Panc1 (cell line): ENCODE measurements around the gene HHIP. TPM values are rescaled to one million over a fixed set of nuclear protein-coding genes. Genes with fewer than 3 reads are reported as not detected.

Experiments used
- ATAC-seq: fragments of 200-7000 bp; cut with Tn5 transposase; 2 replicates; pipeline ENCODE4 v1.9.1; 2020; ENCODE audit warnings: mild to moderate bottlenecking, moderate library complexity
- BruUV-seq: library from RNA; stranded (reverse); fragments of 400-500 nt; replicated peaks from 2 replicates; lab custom pipeline; 2021; lab: Mats Ljungman, UMichigan
- CTCF ChIA-PET: fragments of 300-600 bp; sonication (Branson Sonifier 250); formaldehyde crosslinking; loops from one replicate; lab custom pipeline; 2022; ENCODE audit warnings: antibody characterized with exemption; lab: Charles Lee
- POLR2A ChIA-PET: fragments of 300-600 bp; sonication (Branson Sonifier 250); formaldehyde crosslinking; loops from one replicate; lab custom pipeline; 2022; ENCODE audit warnings: antibody characterized with exemption; lab: Charles Lee
- DNase-seq: peaks from one replicate; pipeline ENCODE4 v3.0.0-alpha.2; 2010; ENCODE audit warnings: low read depth, low spot score
- H3K27ac ChIP-seq: 2 replicates; pipeline ENCODE4 v1.5.1; 2011; ENCODE audit warnings: mild to moderate bottlenecking, low read length, inconsistent platforms
- H3K27me3 ChIP-seq: fragments of 200-500 bp; sonication (Bioruptor generic); 2 replicates; pipeline ENCODE4 v1.6.0; 2014; ENCODE audit warnings: low read length, inconsistent platforms; ENCODE audit not compliant: control insufficient read depth, insufficient read depth
- H3K36me3 ChIP-seq: fragments of 200-500 bp; sonication (Bioruptor generic); 2 replicates; pipeline ENCODE4 v1.5.1; 2014; ENCODE audit warnings: inconsistent platforms, mild to moderate bottlenecking, low read length, moderate library complexity; ENCODE audit not compliant: control insufficient read depth, insufficient read depth
- H3K4me1 ChIP-seq: 2 replicates; pipeline ENCODE4 v1.5.1; 2011; ENCODE audit warnings: inconsistent platforms, mild to moderate bottlenecking, low read length, moderate library complexity; ENCODE audit not compliant: control insufficient read depth, insufficient read depth
- H3K4me3 ChIP-seq, 2 experiments: 2 replicates each; pipeline ENCODE4 v1.5.1; 2011 to 2012; ENCODE audit warnings: low read depth in 2 of 2, low read length in 2 of 2, mild to moderate bottlenecking in 2 of 2, inconsistent platforms in 1 of 2, moderate library complexity in 1 of 2
- H3K9me3 ChIP-seq: fragments of 200-500 bp; sonication (Bioruptor generic); 2 replicates; pipeline ENCODE4 v1.5.1; 2014; ENCODE audit warnings: low read depth, mild to moderate bottlenecking, inconsistent platforms, low read length, moderate library complexity; ENCODE audit not compliant: control insufficient read depth, insufficient read depth
- CTCF ChIP-seq: fragments of 450-650 bp; IDR thresholded peaks from 2 replicates; pipeline ENCODE4 v1.5.1; 2017; ENCODE audit warnings: mild to moderate bottlenecking
- POLR2AphosphoS5 ChIP-seq: IDR thresholded peaks from 2 replicates; pipeline ENCODE4 v1.6.1; 2012; ENCODE audit warnings: mild to moderate bottlenecking, low read depth, low read length, moderate library complexity
- SIN3A ChIP-seq: IDR thresholded peaks from 2 replicates; pipeline ENCODE4 v1.6.1; 2012; ENCODE audit warnings: low read depth, mild to moderate bottlenecking, low read length, moderate library complexity, borderline replicate concordance; ENCODE audit not compliant: insufficient read depth
- TCF7L2 ChIP-seq: IDR thresholded peaks from 2 replicates; pipeline ENCODE4 v1.6.1; 2011; ENCODE audit warnings: mild to moderate bottlenecking, low read depth, low read length, inconsistent platforms
- in situ Hi-C: cut with HindIII; loops from 2 replicates; pipeline ENCODE4 v1.10.0; 2016; ENCODE audit warnings: low sequenced_read_pairs, low pct_unique_long_range_greater_than_20kb
- intact Hi-C: fragments of 100-400 bp; cut with micrococcal nuclease; formaldehyde crosslinking; loops from one replicate; pipeline ENCODE4 v1.10.0; 2022; ENCODE audit not compliant: unreplicated experiment
- total RNA-seq: library from RNA; stranded (reverse); gene quantifications from one replicate; pipeline ENCODE4 v1.2.1, GENCODE V29; 2021; ENCODE audit not compliant: unreplicated experiment
- TF ChIP-seq, protein P1 (sequence below), 2 experiments: IDR thresholded peaks; 2 replicates each; pipeline ENCODE4 v1.6.1; 2011 to 2012; ENCODE audit warnings: low read depth in 2 of 2, control low read depth in 1 of 2, low read length in 1 of 2, mild to moderate bottlenecking in 1 of 2, moderate library complexity in 1 of 2; ENCODE audit not compliant: insufficient read depth in 1 of 2

HHIP gene
- total RNA-seq, 1 experiment from 2014 or later: 0.08 TPM

- DNase-seq: no peak
- Histone ChIP-seq H3K27ac (no peak overlapping the region), H3K4me1 (no peaks in the 10 kb centered on the region), H3K4me3 (no peak overlapping the region), H3K9me3 (no peaks in the 10 kb centered on the region), H3K27me3 (no peaks in the 10 kb centered on the region), H3K36me3 (no peaks in the 10 kb centered on the region)
- intact Hi-C loops: no loop called here
- TF ChIP-seq POLR2AphosphoS5: no peak
- BruUV-seq: no TSS peak
- in situ Hi-C loops: no loop called here
- ChIA-PET CTCF (no interaction called here), POLR2A (no interaction called here)
- no peak for ATAC-seq
These were observed 86.8 kb downstream of the HHIP start for GRCh38 chr4:144732584-144733428.

- Histone ChIP-seq H3K4me1 (no peaks in the 10 kb centered on the region), H3K27me3 (no peaks in the 10 kb centered on the region), H3K4me3 (no peak overlapping the region), H3K36me3 (no peaks in the 10 kb centered on the region), H3K27ac (no peak overlapping the region), H3K9me3 (no peaks in the 10 kb centered on the region)
- CTCF ChIA-PET: no interaction called here
- in situ Hi-C loops (no loop called here), intact Hi-C loops (no loop called here)
- no TSS peak for BruUV-seq
- POLR2A ChIA-PET: no interaction called here
- TF ChIP-seq POLR2AphosphoS5 (no peak), CTCF (no peak), TCF7L2 (no peak), SIN3A (no peak)
- TF ChIP-seq, protein P1, sequence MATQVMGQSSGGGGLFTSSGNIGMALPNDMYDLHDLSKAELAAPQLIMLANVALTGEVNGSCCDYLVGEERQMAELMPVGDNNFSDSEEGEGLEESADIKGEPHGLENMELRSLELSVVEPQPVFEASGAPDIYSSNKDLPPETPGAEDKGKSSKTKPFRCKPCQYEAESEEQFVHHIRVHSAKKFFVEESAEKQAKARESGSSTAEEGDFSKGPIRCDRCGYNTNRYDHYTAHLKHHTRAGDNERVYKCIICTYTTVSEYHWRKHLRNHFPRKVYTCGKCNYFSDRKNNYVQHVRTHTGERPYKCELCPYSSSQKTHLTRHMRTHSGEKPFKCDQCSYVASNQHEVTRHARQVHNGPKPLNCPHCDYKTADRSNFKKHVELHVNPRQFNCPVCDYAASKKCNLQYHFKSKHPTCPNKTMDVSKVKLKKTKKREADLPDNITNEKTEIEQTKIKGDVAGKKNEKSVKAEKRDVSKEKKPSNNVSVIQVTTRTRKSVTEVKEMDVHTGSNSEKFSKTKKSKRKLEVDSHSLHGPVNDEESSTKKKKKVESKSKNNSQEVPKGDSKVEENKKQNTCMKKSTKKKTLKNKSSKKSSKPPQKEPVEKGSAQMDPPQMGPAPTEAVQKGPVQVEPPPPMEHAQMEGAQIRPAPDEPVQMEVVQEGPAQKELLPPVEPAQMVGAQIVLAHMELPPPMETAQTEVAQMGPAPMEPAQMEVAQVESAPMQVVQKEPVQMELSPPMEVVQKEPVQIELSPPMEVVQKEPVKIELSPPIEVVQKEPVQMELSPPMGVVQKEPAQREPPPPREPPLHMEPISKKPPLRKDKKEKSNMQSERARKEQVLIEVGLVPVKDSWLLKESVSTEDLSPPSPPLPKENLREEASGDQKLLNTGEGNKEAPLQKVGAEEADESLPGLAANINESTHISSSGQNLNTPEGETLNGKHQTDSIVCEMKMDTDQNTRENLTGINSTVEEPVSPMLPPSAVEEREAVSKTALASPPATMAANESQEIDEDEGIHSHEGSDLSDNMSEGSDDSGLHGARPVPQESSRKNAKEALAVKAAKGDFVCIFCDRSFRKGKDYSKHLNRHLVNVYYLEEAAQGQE (IDR thresholded peaks at IDR 0.05; ENCODE audit: insufficient read depth in 1 of 2, low read depth in 2 of 2, low read length in 1 of 2): no peak
- no peak for ATAC-seq
- no peak for DNase-seq
These were observed 87.6 kb downstream of the HHIP start for GRCh38 chr4:144733566-144733965.

GRCh38 chr4:144734522-144734921 is 88.6 kb downstream of the HHIP start:
- TF ChIP-seq TCF7L2 (no peak), CTCF (no peak)
- TF ChIP-seq, protein P1 (IDR thresholded peaks at IDR 0.05; ENCODE audit: insufficient read depth in 1 of 2, low read depth in 2 of 2, low read length in 1 of 2): no peak
- ATAC-seq: no peak

More at GRCh38 chr4:144734522-144734921, 88.6 kb downstream of the HHIP start:
- Histone ChIP-seq H3K9me3 (no peaks in the 10 kb centered on the region), H3K27me3 (no peaks in the 10 kb centered on the region), H3K27ac (no peak overlapping the region), H3K4me3 (no peak overlapping the region), H3K4me1 (no peaks in the 10 kb centered on the region), H3K36me3 (no peaks in the 10 kb centered on the region)
- intact Hi-C loops (no loop called here), in situ Hi-C loops (no loop called here)
- ChIA-PET CTCF (no interaction called here), POLR2A (no interaction called here)
- BruUV-seq: no TSS peak
- no peak for DNase-seq
